SHP77 treated with DMSO at 0.1 percent for 48 hours (cell line): ENCODE measurements around the gene UFD1.

Experiments
- DNase-seq: peaks from one replicate; lab custom pipeline; 2025; lab: John Stamatoyannopoulos, UW

Gene UFD1

DNA sequence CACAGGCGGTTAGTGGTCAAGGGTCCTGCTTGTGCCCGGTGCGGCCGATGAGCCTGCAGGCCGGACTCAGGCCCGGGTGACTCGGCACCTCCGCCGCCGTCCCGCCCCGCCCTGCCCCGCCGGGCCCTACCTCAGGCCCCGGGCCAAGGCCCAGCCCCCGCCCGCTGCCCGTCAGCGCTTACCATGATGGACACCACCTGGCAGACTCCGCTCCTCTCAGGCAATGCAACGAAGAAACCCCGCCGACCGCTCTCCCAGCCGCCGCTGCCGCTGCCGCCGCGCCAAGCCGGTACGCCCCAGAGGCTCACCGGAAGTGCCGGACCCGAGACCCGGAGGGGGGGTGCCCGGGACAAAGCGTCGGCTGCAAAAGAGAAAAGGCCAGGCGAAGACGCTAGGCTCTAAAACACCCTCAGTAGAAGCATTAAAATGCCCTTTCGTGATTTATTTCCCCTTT is at the start of gene UFD1:
Gene UFD1 (minus strand): TSS at position 293 of the 454 bp plus-strand sequence. CDS start 108 bp downstream, at position 185.
- peak; percentile 83 for DNase-seq

GRCh38 chr22:19527861-19528417 is 48.9 kb upstream of the UFD1 start:
- no peak for DNase-seq

GRCh38 chr22:19527321-19527721 is 48.3 kb upstream of the UFD1 start:
- peak; percentile 3 for DNase-seq

- no peak for DNase-seq
Measured at GRCh38 chr22:19526702-19527111, 47.7 kb upstream of the UFD1 start.

DNA sequence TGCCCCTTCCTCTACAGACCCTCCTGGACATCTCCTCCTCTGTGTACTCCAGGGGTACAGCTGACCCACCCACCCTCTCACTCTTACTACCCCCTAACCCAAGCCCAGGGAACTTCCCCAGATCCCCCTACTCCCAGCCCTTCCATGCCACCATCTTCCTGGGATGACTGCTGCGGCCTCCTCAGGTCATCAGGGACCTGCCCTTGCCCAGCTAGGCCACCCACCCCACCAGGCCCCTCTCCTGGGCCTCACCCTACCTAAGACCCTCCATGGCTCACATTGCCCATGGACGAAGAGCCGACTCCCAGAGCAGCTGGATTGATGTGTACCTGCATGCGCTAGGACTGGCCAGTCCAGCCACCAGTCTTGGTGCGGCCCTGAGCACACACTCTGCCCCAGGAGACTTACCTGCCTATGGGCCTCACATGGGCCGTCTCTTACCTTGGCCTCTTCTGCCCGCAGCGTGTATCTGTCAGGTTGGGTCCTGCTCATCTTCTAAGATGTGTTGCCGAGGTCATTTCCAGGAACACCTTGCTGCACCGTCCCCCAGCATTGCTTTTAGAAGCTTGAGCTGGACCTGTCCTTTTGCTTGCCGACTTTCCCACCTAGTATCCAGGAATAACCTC is 47.2 kb upstream of the UFD1 start:
- no peak for DNase-seq

DNA sequence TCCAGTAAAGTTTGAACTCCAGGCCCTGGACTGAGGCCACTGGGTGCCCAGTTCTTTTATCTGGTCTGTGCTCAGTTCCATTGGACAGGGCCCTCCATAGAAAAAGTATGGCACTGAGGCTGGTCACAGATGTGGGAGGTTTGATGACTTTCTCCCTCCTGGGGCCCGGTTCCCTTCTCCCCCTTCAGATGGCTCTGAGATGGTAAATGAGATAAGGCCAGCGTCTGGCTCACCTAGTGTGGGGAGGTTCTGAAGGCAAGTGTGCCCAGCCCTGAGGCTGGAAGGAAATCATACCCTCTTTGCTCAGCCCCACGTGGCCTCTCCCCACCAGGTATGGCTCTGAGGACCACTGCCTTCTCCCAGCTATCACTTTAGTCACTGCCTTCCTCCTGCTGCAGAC is 46.7 kb upstream of the UFD1 start:
- DNase-seq = no peak

GRCh38 chr22:19525116-19525660 is 46.2 kb upstream of the UFD1 start:
- no peak for DNase-seq

- peak; percentile 31 for DNase-seq
Measured at GRCh38 chr22:19524170-19525115, 45.5 kb upstream of the UFD1 start, which contains the start of gene CLDN5. Gene CLDN5 (minus strand): TSS chr22:19524410. CDS start chr22:19524255, 155 bp downstream.

GRCh38 chr22:19523240-19524169 is 44.5 kb upstream of the UFD1 start:
- no peak for DNase-seq

GRCh38 chr22:19522881-19523239 is 43.9 kb upstream of the UFD1 start:
- no peak for DNase-seq

- DNase-seq = peak; percentile 47
Measured at GRCh38 chr22:19522190-19522880, 43.3 kb upstream of the UFD1 start.

DNA sequence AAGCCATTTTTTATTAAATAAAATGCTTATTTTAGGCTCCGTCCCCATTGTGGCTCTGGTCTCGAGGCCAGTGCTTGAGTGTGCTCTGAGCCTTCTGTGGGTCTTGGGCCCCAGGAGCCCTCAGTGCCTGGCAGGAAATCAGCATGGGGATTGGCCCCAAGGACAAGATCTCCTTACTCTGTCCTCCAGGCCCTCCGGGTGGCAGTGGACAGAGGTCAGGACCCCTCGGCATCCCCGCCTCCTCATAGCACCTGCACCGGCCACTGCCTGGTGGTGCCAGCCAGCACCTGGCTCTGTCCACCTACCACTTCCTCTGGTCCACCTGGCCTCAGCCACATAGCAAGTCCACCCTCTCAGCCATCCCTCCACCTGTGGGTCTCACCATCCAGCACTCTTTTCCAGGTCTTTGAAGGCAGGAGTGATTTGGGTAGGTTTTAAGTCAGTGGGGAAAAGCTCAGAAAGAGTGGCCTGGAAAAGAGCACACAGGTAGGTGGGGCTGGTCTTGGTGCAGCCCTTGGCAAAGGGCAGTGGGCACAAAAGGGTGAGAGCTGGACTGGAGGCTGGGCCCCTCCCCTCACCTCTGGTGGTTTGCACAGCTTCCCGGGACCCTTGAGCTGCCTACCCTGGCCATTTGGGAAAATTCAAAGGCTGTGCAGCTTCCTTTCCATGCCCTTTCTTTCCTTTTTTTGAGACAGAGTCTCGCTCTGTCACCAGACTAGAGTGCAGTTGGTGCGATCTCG is 41.7 kb upstream of the UFD1 start:
- no peak for DNase-seq

- DNase-seq = no peak
Measured at GRCh38 chr22:19520007-19520406, 41.0 kb upstream of the UFD1 start.

- no peak for DNase-seq
Measured at GRCh38 chr22:19519041-19519926, 40.3 kb upstream of the UFD1 start.

- DNase-seq = no peak
Measured at GRCh38 chr22:19518635-19519034, 39.6 kb upstream of the UFD1 start.

GRCh38 chr22:19517919-19518611 is 39.1 kb upstream of the UFD1 start:
- DNase-seq = no peak

- DNase-seq = no peak
Measured at GRCh38 chr22:19517171-19517500, 38.1 kb upstream of the UFD1 start.

GRCh38 chr22:19516378-19517170 is 37.6 kb upstream of the UFD1 start:
- no peak for DNase-seq
